Activated CD4-positive, alpha-beta T cell treated with anti-CD3 and anti-CD28 coated beads, Interleukin-2, amount 10 ng/mL, durations not matched to agents 24 days and 14 days (primary cell): ENCODE results near the gene GCNT2. TPM values are rescaled to one million over a fixed set of nuclear protein-coding genes. Genes with fewer than 3 reads are reported as not detected.
"Not testable (repeated sequence)": the region's sequence is repeated elsewhere in the genome, so short reads cannot be mapped to it uniquely, and the experiment has no call there.

Source experiments
- DNase-seq: peaks from one replicate; pipeline ENCODE4 v3.0.0; 2022
- H3K27ac Mint-ChIP-seq: one replicate; pipeline ENCODE4 v1.8.0; 2022; ENCODE audit warnings: mild to moderate bottlenecking, mixed read lengths
- H3K27me3 Mint-ChIP-seq: one replicate; pipeline ENCODE4 v1.8.0; 2022; ENCODE audit warnings: mixed read lengths
- H3K36me3 Mint-ChIP-seq: one replicate; pipeline ENCODE4 v1.8.0; 2022; ENCODE audit warnings: low read depth, mild to moderate bottlenecking, mixed read lengths
- H3K4me1 Mint-ChIP-seq: one replicate; pipeline ENCODE4 v1.8.0; 2021; ENCODE audit warnings: mixed read lengths
- H3K4me3 Mint-ChIP-seq: one replicate; pipeline ENCODE4 v1.8.0; 2022; ENCODE audit warnings: mild to moderate bottlenecking, moderate library complexity, mixed read lengths
- H3K9me3 Mint-ChIP-seq: one replicate; pipeline ENCODE4 v1.8.0; 2021; ENCODE audit warnings: mixed read lengths
- intact Hi-C: fragments of 100-400 bp; cut with micrococcal nuclease; formaldehyde crosslinking; loops from one replicate; pipeline ENCODE4 v1.15.1; 2023
- total RNA-seq: library from RNA; stranded (reverse); gene quantifications from 2 replicates; pipeline ENCODE4 v1.2.3, GENCODE V29; 2022

GCNT2 gene
- total RNA-seq, 1 donor from 2014 or later: 2.5 TPM

DNA sequence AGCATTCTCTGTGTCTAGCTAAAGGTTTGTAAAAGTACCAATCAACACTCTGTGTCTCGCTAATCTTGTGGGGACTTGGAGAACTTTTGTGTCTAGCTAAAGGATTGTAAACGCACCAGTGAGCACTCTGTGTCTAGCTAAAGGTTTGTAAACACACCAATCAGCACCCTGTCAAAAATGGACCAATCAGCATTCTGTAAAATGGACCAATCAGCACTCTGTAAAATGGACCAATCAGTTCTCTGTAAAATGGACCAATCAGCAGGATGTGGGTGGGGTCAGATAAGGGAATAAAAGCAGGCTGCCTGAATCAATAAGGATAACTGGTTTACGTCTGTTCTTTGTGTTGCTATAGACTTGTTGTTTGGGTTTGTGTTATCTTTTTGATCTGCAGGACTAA, 29.2 kb upstream of the GCNT2 start:
- intact Hi-C loops, H3K9me3 Mint-ChIP-seq, H3K36me3 Mint-ChIP-seq, H3K27ac Mint-ChIP-seq, H3K4me1 Mint-ChIP-seq, H3K4me3 Mint-ChIP-seq, DNase-seq: not testable (repeated sequence)
- H3K27me3 Mint-ChIP-seq: peaks cover 17% of the 10 kb centered on the region

DNA sequence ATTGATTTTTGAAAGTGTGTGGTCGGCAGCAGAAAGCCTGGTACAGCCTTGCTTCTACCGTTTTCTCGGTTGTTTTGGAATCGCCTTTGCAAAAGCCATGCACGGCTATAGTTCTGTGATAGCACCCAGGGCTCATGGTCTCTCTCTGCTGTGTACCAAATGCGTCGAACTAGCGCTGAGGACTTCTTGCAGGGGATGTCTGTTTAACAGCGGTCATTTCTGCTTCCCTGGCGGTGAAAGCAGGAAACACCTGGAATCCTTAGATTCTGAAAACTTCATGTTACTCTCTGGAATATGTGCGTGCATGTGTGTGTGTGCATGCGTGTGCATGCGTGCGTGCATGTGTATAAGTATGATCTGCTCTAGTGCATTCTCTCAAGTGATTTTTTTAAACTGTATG, 26.1 kb upstream of the GCNT2 start:
- no peaks in the 10 kb centered on the region for H3K36me3 Mint-ChIP-seq
- H3K27ac Mint-ChIP-seq: no peak overlapping the region
- H3K27me3 Mint-ChIP-seq: peaks cover 17% of the 10 kb centered on the region
- no peaks in the 10 kb centered on the region for H3K4me1 Mint-ChIP-seq
- intact Hi-C loops: no loop called here
- no peak overlapping the region for H3K4me3 Mint-ChIP-seq
- H3K9me3 Mint-ChIP-seq: no peaks in the 10 kb centered on the region
- DNase-seq: no peak

DNA sequence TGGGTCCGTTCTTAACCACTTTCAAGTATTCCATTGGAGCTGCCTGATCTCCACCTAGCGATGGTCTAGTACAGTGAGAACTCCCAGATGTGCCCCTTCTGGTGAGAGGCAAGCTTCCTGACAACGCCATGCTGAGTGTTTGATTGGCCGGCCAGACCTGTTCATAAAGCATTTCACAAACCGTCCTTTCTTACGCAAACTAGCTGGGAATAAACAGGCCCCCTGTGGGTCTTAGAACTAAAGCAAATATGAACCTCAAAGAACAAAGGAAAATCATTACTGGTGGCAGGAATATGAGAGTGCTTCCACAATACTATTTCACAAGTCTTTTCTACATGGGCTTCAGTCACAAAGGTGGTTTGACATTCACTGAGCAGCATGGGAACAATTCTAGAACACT, 15.6 kb upstream of the GCNT2 start:
- peaks cover 2% of the 10 kb centered on the region for H3K4me1 Mint-ChIP-seq
- H3K27me3 Mint-ChIP-seq: peaks cover 19% of the 10 kb centered on the region
- no peak overlapping the region for H3K4me3 Mint-ChIP-seq
- H3K27ac Mint-ChIP-seq: no peak overlapping the region
- intact Hi-C loops: no loop called here
- H3K36me3 Mint-ChIP-seq: no peaks in the 10 kb centered on the region
- DNase-seq: no peak
- H3K9me3 Mint-ChIP-seq: no peaks in the 10 kb centered on the region

DNA sequence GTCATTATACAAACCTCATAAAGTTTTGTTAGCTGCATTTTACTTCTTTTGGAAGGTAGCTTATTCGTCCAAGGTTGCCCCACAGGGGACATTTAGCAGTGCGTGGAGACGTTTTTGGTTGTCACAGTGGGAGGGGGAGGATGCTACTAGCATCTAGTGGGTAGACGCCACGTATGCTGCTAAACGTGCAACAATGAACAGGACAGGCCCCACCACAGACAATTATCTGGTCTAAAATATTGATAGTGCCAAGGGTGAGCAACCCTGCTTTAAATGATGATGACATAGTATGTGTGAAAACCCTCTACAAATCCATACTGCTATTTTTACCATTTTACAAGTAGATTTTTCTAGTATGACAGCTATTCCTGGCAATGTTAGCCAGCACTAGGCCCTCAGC, 13.9 kb upstream of the GCNT2 start:
- no peaks in the 10 kb centered on the region for H3K36me3 Mint-ChIP-seq
- no peaks in the 10 kb centered on the region for H3K9me3 Mint-ChIP-seq
- DNase-seq: no peak
- peaks cover 12% of the 10 kb centered on the region for H3K27me3 Mint-ChIP-seq
- intact Hi-C loops: no loop called here
- H3K4me3 Mint-ChIP-seq: no peak overlapping the region
- peaks cover 6% of the 10 kb centered on the region for H3K4me1 Mint-ChIP-seq
- no peak overlapping the region for H3K27ac Mint-ChIP-seq

DNA sequence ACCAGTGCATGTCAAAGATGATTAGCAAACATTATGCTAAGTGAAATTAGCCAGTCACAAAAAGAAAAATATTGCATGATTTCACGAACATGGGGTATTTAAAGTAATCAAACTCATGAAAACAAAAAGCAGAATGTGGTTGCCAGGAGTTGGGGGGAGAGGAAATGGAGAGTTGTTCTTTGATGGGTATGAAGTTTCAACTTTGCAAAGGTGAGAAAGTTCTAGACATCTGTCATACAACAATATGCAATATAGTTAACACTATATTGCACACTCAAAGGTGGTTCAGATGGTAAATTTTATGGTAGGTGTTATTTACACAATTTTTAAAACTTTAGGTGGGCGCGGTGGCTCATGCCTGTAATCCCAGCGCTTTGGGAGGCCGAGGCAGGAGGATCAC, 13.4 kb upstream of the GCNT2 start:
- Mint-ChIP-seq H3K27me3 (peaks cover 12% of the 10 kb centered on the region), H3K27ac (no peak overlapping the region), H3K36me3 (no peaks in the 10 kb centered on the region), H3K4me3 (no peak overlapping the region), H3K4me1 (peaks cover 6% of the 10 kb centered on the region), H3K9me3 (no peaks in the 10 kb centered on the region)
- intact Hi-C loops: no loop called here
- DNase-seq: no peak

DNA sequence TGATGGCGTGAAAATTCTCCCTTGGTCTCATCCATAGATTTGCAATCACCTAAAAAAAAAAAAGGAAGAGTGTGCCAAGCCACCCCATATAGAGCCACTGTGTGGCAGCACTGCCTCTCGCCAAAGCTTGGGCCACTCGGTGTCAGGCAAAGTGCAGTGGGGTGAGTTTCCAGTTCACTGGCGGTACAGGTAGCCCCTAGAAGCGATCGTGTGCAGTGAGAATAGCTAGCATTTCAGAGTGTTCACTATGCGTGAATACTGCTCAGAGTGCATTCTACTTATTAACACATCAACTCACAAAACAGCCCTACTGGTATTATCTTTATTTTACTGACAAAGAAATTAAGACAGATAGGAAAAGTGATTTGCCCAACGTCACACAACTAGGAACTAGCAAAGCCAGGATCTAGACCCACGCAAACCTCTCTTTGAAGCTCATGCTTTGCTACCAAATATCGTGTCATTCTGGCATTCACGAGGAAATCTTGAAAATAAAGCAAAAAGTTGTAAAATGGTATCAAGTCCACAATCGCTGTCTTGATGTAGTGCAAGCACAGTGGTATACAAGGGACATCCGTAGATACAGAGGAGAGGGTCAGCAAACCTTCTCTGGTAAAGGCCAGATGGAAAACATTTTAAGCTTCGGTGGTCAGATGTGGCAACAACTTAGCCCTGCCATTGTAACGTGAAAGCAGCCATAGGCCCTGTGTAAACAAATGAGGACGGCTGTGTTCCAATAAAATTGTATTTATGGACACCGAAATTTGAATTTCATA, 10.4 kb upstream of the GCNT2 start:
- Mint-ChIP-seq H3K36me3 (no peaks in the 10 kb centered on the region), H3K9me3 (no peaks in the 10 kb centered on the region), H3K4me3 (no peak overlapping the region)

DNA sequence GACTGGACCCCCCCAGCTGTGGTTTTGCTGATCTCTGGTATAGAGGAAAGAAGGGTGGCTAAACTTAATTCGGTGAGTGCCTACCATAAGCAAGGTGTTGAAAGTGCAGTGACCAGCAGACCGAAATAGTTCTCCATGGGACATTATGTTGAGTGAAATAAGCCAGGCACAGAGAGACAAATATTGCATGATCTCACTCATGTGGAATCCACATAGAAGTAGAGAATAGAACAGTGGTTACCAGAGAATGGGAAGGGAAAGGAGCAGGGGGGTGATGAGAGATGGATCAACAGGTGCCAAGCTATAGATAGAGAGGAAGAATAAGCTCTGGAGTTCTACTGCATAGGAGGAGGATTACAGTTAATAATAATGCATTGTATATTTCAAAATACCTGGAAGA, 9.7 kb upstream of the GCNT2 start:
- DNase-seq: no peak
- Mint-ChIP-seq H3K27me3 (peaks cover 4% of the 10 kb centered on the region), H3K9me3 (no peaks in the 10 kb centered on the region), H3K4me1 (peaks cover 6% of the 10 kb centered on the region), H3K4me3 (no peak overlapping the region), H3K27ac (no peak overlapping the region), H3K36me3 (no peaks in the 10 kb centered on the region)
- intact Hi-C loops: loop anchor here (10.0 kb wide), 1 partner anchor 553 kb away; no protein-coding TSS in a partner anchor

More for the DNA sequence above, 10.4 kb upstream of the GCNT2 start:
- intact Hi-C loops: loop anchor here (1.0 to 10.0 kb wide), 3 partner anchors 184 to 554 kb away; partner anchors contain the start of genes C6orf52 and PAK1IP1
- DNase-seq: peak; percentile 87
- H3K27me3 Mint-ChIP-seq: peaks cover 7% of the 10 kb centered on the region
- H3K27ac Mint-ChIP-seq: no peak overlapping the region
- peaks cover 6% of the 10 kb centered on the region for H3K4me1 Mint-ChIP-seq

DNA sequence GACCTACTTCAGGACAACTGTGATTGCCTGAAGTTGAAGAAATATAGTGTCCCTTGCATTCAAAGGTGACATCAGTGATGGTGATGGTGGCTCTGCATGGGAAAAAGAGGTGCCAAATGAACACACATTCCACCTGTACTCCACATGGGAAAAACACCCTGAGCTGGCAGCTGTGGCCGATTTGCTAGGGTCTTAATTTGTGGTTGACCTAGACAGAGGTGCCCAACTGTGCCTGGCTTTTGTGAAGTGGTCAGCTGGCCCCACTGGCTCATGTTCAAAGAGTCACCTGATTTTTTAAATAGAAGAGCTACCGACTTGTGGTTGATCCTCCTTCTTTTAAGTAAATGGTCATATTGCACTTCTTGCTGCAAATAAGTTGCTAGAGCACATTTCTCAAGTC, 7.6 kb upstream of the GCNT2 start:
- Mint-ChIP-seq H3K9me3 (no peaks in the 10 kb centered on the region), H3K4me1 (peaks cover 6% of the 10 kb centered on the region), H3K4me3 (no peak overlapping the region), H3K36me3 (no peaks in the 10 kb centered on the region), H3K27ac (no peak overlapping the region), H3K27me3 (peaks cover 2% of the 10 kb centered on the region)
- no peak for DNase-seq
- intact Hi-C loops: loop anchor here (10.0 kb wide), 1 partner anchor 551 kb away; no protein-coding TSS in a partner anchor

GRCh38 chr6:10514049-10514780, 6.9 kb upstream of the GCNT2 start:
- intact Hi-C loops: loop anchor here (10.0 kb wide), 1 partner anchor 551 kb away; no protein-coding TSS in a partner anchor
- peaks cover 8% of the 10 kb centered on the region for H3K4me1 Mint-ChIP-seq
- H3K27me3 Mint-ChIP-seq: peaks cover 2% of the 10 kb centered on the region
- H3K9me3 Mint-ChIP-seq: no peaks in the 10 kb centered on the region
- no peaks in the 10 kb centered on the region for H3K36me3 Mint-ChIP-seq
- no peak overlapping the region for H3K4me3 Mint-ChIP-seq
- H3K27ac Mint-ChIP-seq: no peak overlapping the region
- DNase-seq: no peak

GRCh38 chr6:10516953-10517352, 4.2 kb upstream of the GCNT2 start:
- no peak for DNase-seq
- intact Hi-C loops: loop anchor here (10.0 kb wide), 1 partner anchor 548 kb away; no protein-coding TSS in a partner anchor
- Mint-ChIP-seq H3K4me1 (peaks cover 5% of the 10 kb centered on the region), H3K36me3 (no peaks in the 10 kb centered on the region), H3K4me3 (no peak overlapping the region), H3K27me3 (no peaks in the 10 kb centered on the region), H3K27ac (no peak overlapping the region), H3K9me3 (no peaks in the 10 kb centered on the region)

DNA sequence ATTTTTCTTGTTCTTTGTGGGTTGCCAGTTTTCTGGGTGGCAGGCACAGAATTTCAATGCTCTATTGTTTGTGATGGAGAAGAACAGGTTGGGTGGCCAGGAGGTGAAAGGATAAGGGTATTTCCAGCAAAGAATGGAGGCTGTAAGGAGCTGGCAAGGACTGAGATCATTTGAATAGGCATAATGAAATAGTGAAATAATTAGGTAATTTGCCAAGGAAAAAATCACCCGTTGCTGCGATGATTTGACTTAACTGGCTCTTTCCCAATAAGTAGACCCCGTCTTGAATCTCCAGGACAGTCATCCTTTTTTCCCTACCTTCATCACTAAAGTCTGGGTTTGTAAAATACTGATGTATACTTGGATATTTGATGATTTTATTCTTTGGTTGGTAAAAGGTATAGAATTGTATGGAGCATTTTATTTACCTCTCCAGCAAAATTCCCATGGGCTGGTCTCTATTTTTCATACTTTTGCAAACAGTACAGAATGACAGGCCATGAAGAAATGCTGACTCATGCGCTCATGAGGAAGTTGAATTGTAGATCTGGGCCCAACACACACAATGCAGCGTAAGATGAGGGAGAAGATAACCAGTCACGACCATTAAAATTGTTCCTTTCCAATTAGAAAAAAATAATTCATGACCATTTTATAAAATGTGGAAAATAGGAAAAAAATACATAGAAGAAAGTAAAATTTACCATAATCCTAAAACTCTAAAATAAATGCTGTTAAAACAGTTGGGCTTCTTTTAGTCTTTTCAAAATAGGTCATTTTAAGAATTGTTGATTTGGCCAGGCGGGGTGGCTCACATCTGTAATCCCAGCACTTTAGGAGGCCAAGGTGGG, 2.4 kb upstream of the GCNT2 start:
- peaks cover 5% of the 10 kb centered on the region for H3K4me1 Mint-ChIP-seq

DNA sequence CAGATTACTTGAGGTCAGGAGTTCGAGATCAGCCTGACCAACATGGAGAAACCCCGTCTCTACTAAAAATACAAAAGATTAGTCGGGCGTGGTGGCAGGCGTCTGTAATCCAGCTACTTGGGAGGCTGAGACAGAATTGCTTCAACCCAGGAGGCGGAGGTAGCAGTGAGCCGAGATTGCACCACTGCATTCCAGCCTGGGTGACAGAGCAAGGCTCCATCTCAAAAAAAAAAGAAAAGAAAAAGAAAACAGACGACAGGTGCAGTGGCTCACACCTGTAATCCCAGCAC, 1.8 kb upstream of the GCNT2 start:
- intact Hi-C loops: loop anchor here (10.0 kb wide), 1 partner anchor 545 kb away; no protein-coding TSS in a partner anchor

More for the DNA sequence above, 2.4 kb upstream of the GCNT2 start:
- intact Hi-C loops: loop anchor here (10.0 kb wide), 1 partner anchor 546 kb away; no protein-coding TSS in a partner anchor
- H3K36me3 Mint-ChIP-seq: no peaks in the 10 kb centered on the region
- H3K27me3 Mint-ChIP-seq: no peaks in the 10 kb centered on the region
- no peak overlapping the region for H3K27ac Mint-ChIP-seq
- no peak overlapping the region for H3K4me3 Mint-ChIP-seq
- no peaks in the 10 kb centered on the region for H3K9me3 Mint-ChIP-seq
- no peak for DNase-seq

GRCh38 chr6:10520468-10520867, 683 bp upstream of the GCNT2 start:
- intact Hi-C loops: no loop called here
- no peak for DNase-seq
- H3K27ac Mint-ChIP-seq: no peak overlapping the region
- H3K9me3 Mint-ChIP-seq: no peaks in the 10 kb centered on the region
- no peaks in the 10 kb centered on the region for H3K36me3 Mint-ChIP-seq
- peaks cover 7% of the 10 kb centered on the region for H3K4me1 Mint-ChIP-seq
- H3K4me3 Mint-ChIP-seq: no peak overlapping the region
- H3K27me3 Mint-ChIP-seq: no peaks in the 10 kb centered on the region

More for the DNA sequence above, 1.8 kb upstream of the GCNT2 start:
- H3K27me3 Mint-ChIP-seq, H3K36me3 Mint-ChIP-seq, DNase-seq, H3K27ac Mint-ChIP-seq, H3K9me3 Mint-ChIP-seq, H3K4me3 Mint-ChIP-seq, H3K4me1 Mint-ChIP-seq: not testable (repeated sequence)
